Endodermal cell (in vitro differentiated cells): ENCODE results near the gene NDRG2. TPM values are rescaled to one million over a fixed set of nuclear protein-coding genes. Genes with fewer than 3 reads are reported as not detected.

Experiments
- DNase-seq: peaks from one replicate; pipeline ENCODE4 v3.0.0-alpha.2; 2017
- H3K27ac ChIP-seq: 2 replicates; pipeline ENCODE4 v1.5.1; 2013; ENCODE audit warnings: mild to moderate bottlenecking, low read depth, low read length, moderate library complexity
- H3K27me3 ChIP-seq: 2 replicates; pipeline ENCODE4 v1.6.1; 2013; ENCODE audit warnings: mild to moderate bottlenecking, low read length, moderate library complexity; ENCODE audit not compliant: insufficient read depth, control insufficient read depth, poor library complexity, severe bottlenecking
- H3K36me3 ChIP-seq: 2 replicates; pipeline ENCODE4 v1.7.0; 2013; ENCODE audit warnings: mild to moderate bottlenecking, low read length, moderate library complexity; ENCODE audit not compliant: control insufficient read depth, insufficient read depth
- H3K4me1 ChIP-seq: one replicate; pipeline ENCODE4 v1.7.0; 2013; ENCODE audit warnings: low read length; ENCODE audit not compliant: control insufficient read depth, insufficient read depth
- H3K4me3 ChIP-seq: 2 replicates; pipeline ENCODE4 v1.5.1; 2013; ENCODE audit warnings: mild to moderate bottlenecking, low read length, moderate library complexity
- H3K9ac ChIP-seq: 2 replicates; pipeline ENCODE4 v1.6.1; 2013; ENCODE audit warnings: mild to moderate bottlenecking, low read length, moderate library complexity; ENCODE audit not compliant: poor library complexity, severe bottlenecking; ENCODE audit errors: extremely low read depth
- H3K9me3 ChIP-seq: 2 replicates; pipeline ENCODE4 v1.6.1; 2013; ENCODE audit warnings: mild to moderate bottlenecking, low read length, moderate library complexity; ENCODE audit not compliant: control insufficient read depth
- H3K27ac Mint-ChIP-seq: 2 replicates; pipeline ENCODE4 v1.8.0; 2020; ENCODE audit warnings: mixed read lengths
- H3K27me3 Mint-ChIP-seq: 2 replicates; pipeline ENCODE4 v1.8.0; 2021; ENCODE audit warnings: mild to moderate bottlenecking, mixed read lengths; ENCODE audit not compliant: insufficient read depth
- H3K36me3 Mint-ChIP-seq: 2 replicates; pipeline ENCODE4 v1.8.0; 2020; ENCODE audit warnings: low read depth, mixed read lengths
- H3K4me1 Mint-ChIP-seq: 2 replicates; pipeline ENCODE4 v1.8.0; 2020; ENCODE audit warnings: mixed read lengths
- H3K4me3 Mint-ChIP-seq: 2 replicates; pipeline ENCODE4 v1.8.0; 2020; ENCODE audit warnings: mild to moderate bottlenecking, moderate library complexity, mixed read lengths
- H3K9me3 Mint-ChIP-seq: 2 replicates; pipeline ENCODE4 v1.8.0; 2020; ENCODE audit warnings: mild to moderate bottlenecking, mixed read lengths
- CTCF ChIP-seq: fragments of 200-600 bp; sonication (generic); conservative IDR thresholded peaks from 2 replicates; pipeline ENCODE4 v1.5.0; 2021; ENCODE audit warnings: antibody characterized with exemption, mild to moderate bottlenecking
- WGBS, 2 experiments: methylation state at CpG; one replicate each; pipeline versions ENCODE4 v1.1.5 to v1.1.7; 2013; ENCODE audit warnings: missing lambda C conversion rate in 2 of 2, mixed read lengths in 1 of 2; ENCODE audit not compliant: insufficient coverage in 1 of 2, insufficient read length in 1 of 2; 5-methylcytosine and 5-hydroxymethylcytosine counted together
- total RNA-seq, 2 donors: library from RNA; stranded (reverse); fragmentation: NEBNext Ultra II Directional in 1 of 2; extraction: Animal tissue kit (Norgen Biotek cat#: 25700) in 1 of 2; gene quantifications; 2 replicates in 1 of 2; 3 replicates in 1 of 2; pipeline ENCODE4 v1.2.1, GENCODE V29; 2021

The NDRG2 gene
- total RNA-seq, 2 donors from 2014 or later = 46.3 to 52.8 TPM

- 89 to 96% methylated on average over 3 of the region's 3 CpGs for WGBS, 2 experiments
- H3K4me1 ChIP-seq = peaks cover 4% of the 10 kb centered on the region
- Mint-ChIP-seq H3K36me3 (no peaks in the 10 kb centered on the region), H3K4me3 (no peak overlapping the region), H3K9me3 (no peaks in the 10 kb centered on the region), H3K27ac (no peak overlapping the region), H3K4me1 (peaks cover 27% of the 10 kb centered on the region), H3K27me3 (peaks cover 28% of the 10 kb centered on the region)
- H3K36me3 ChIP-seq = no peaks in the 10 kb centered on the region
- no peak overlapping the region for H3K4me3 ChIP-seq
- no peak for DNase-seq
- no peaks in the 10 kb centered on the region for H3K9me3 ChIP-seq
- H3K9ac ChIP-seq = no peak overlapping the region
- H3K27me3 ChIP-seq = no peaks in the 10 kb centered on the region
- H3K27ac ChIP-seq = no peak overlapping the region
- TF ChIP-seq CTCF = no peak
Measured at GRCh38 chr14:21037156-21037555, 12.3 kb upstream of the NDRG2 start.

GRCh38 chr14:21036751-21037150 lies 11.9 kb upstream of the NDRG2 start:
- peaks cover 4% of the 10 kb centered on the region for H3K4me1 ChIP-seq
- WGBS, 2 experiments = 92 to 96% methylated on average over 4 to 7 of the region's 7 CpGs
- Mint-ChIP-seq H3K36me3 (no peaks in the 10 kb centered on the region), H3K4me3 (no peak overlapping the region), H3K9me3 (no peaks in the 10 kb centered on the region), H3K27me3 (peaks cover 31% of the 10 kb centered on the region), H3K27ac (no peak overlapping the region), H3K4me1 (peaks cover 27% of the 10 kb centered on the region)
- no peak for DNase-seq
- no peaks in the 10 kb centered on the region for H3K36me3 ChIP-seq
- no peak for TF ChIP-seq CTCF
- H3K27me3 ChIP-seq = no peaks in the 10 kb centered on the region
- H3K9me3 ChIP-seq = no peaks in the 10 kb centered on the region
- H3K27ac ChIP-seq = no peak overlapping the region
- H3K4me3 ChIP-seq = no peak overlapping the region
- no peak overlapping the region for H3K9ac ChIP-seq

GRCh38 chr14:21034707-21035106 lies 9.8 kb upstream of the NDRG2 start, which contains the start of gene RNASE13:
TSS of gene RNASE13 (minus strand) at chr14:21034807. CDS start at chr14:21034288, 519 bp downstream.
- H3K4me1 Mint-ChIP-seq = peaks cover 17% of the 10 kb centered on the region
- 89 to 95% methylated on average over 2 to 5 of the region's 5 CpGs for WGBS, 2 experiments
- H3K4me3 ChIP-seq = no peak within 1 kb of the TSS
- peaks cover 1% of the 10 kb centered on the region for H3K4me1 ChIP-seq
- H3K27me3 Mint-ChIP-seq = peaks cover 36% of the 10 kb centered on the region
- no peaks in the 10 kb centered on the region for H3K27me3 ChIP-seq
- no peaks in the 10 kb centered on the region for H3K36me3 ChIP-seq
- no peak for TF ChIP-seq CTCF
- H3K4me3 Mint-ChIP-seq = no peak within 1 kb of the TSS
- no peak within 1 kb of the TSS for H3K27ac ChIP-seq
- H3K36me3 Mint-ChIP-seq = no peaks in the 10 kb centered on the region
- no peaks in the 10 kb centered on the region for H3K9me3 ChIP-seq
- DNase-seq = no peak
- H3K27ac Mint-ChIP-seq = no peak within 1 kb of the TSS
- no peaks in the 10 kb centered on the region for H3K9me3 Mint-ChIP-seq
- H3K9ac ChIP-seq = no peak within 1 kb of the TSS
